Measurements from ENCODE around the gene LPAR1. TPM values are rescaled to one million over a fixed set of nuclear protein-coding genes. Genes with fewer than 3 reads are reported as not detected.

The LPAR1 gene
- total RNA-seq, 5 donors from 2014 or later (not counting 1 experiment from before 2014, with no cell fraction given), result 0.26 to 0.47 (median 0.41) TPM; not detected in 2

- CTCF ChIA-PET, result no interaction called here
- ATAC-seq (replicated peaks in 1 of 4), result no peak
- Histone ChIP-seq H3K36me3 (ENCODE audit: control insufficient read depth in 2 of 2, extremely low read depth in 1 of 2, insufficient read depth in 1 of 2, low read length in 1 of 2) (no peaks in the 10 kb centered on the region), H3K9me3 (no peaks in the 10 kb centered on the region), H3K4me1 (ENCODE audit: control insufficient read depth in 1 of 2, extremely low read depth in 1 of 2, insufficient read depth in 2 of 2, low read length in 2 of 2) (no peaks in the 10 kb centered on the region), H3K27me3 (replicated peaks in 1 of 2; ENCODE audit: control insufficient read depth in 2 of 2, extremely low read depth in 1 of 2, insufficient read depth in 2 of 2, low read length in 1 of 2) (no peaks in the 10 kb centered on the region), H3K27ac (ENCODE audit: low read length) (no peak overlapping the region), H3K4me3 (ENCODE audit: control insufficient read depth in 1 of 2, extremely low read depth in 1 of 2, low read length in 1 of 2) (no peak overlapping the region)
- Mint-ChIP-seq H3K27me3 (no peaks in the 10 kb centered on the region), H3K4me3 (no peak overlapping the region), H3K4me1 (no peaks in the 10 kb centered on the region), H3K27ac (no peak overlapping the region), H3K9me3 (peaks cover 0 to 4% (median 3%) of the 10 kb centered on the region in 3 donors), H3K36me3 (no peaks in the 10 kb centered on the region)
- no peak for DNase-seq
- POLR2A ChIA-PET, result interaction anchor here in 1 of 2 donors (0.6 kb wide), 1 partner anchor 463 kb away, joined by 3 read pairs; no protein-coding TSS in a partner anchor
- no CpG with 5 or more reads among the region's 3 CpGs for WGBS (ENCODE audit: insufficient coverage)
Observed at GRCh38 chr9:110887276-110887675, 151.0 kb downstream of the LPAR1 start.

- peaks cover 0 to under 1% of the 10 kb centered on the region in 2 donors for H3K27me3 Mint-ChIP-seq
- no peak overlapping the region for H3K27ac ChIP-seq (ENCODE audit: low read length)
- H3K36me3 ChIP-seq (ENCODE audit: control insufficient read depth in 2 of 2, extremely low read depth in 1 of 2, insufficient read depth in 1 of 2, low read length in 1 of 2), result no peaks in the 10 kb centered on the region
- no peaks in the 10 kb centered on the region for H3K4me1 Mint-ChIP-seq
- H3K9me3 Mint-ChIP-seq, result peaks cover 0 to under 1% (median 0%) of the 10 kb centered on the region in 3 donors
- CTCF ChIA-PET, result no interaction called here
- POLR2A ChIA-PET, result no interaction called here
- no peak overlapping the region for H3K4me3 Mint-ChIP-seq
- H3K27ac Mint-ChIP-seq, result no peak overlapping the region
- no CpG with 5 or more reads among the region's 1 CpG for WGBS (ENCODE audit: insufficient coverage)
- no peaks in the 10 kb centered on the region for H3K9me3 ChIP-seq
- ATAC-seq (replicated peaks in 1 of 4) (no peak), DNase-seq (no peak)
- no peaks in the 10 kb centered on the region for H3K4me1 ChIP-seq (ENCODE audit: control insufficient read depth in 1 of 2, extremely low read depth in 1 of 2, insufficient read depth in 2 of 2, low read length in 2 of 2)
- H3K36me3 Mint-ChIP-seq, result no peaks in the 10 kb centered on the region
- no peaks in the 10 kb centered on the region for H3K27me3 ChIP-seq (replicated peaks in 1 of 2; ENCODE audit: control insufficient read depth in 2 of 2, extremely low read depth in 1 of 2, insufficient read depth in 2 of 2, low read length in 1 of 2)
- no peak overlapping the region for H3K4me3 ChIP-seq (ENCODE audit: control insufficient read depth in 1 of 2, extremely low read depth in 1 of 2, low read length in 1 of 2)
Observed at GRCh38 chr9:110886832-110887231, 151.4 kb downstream of the LPAR1 start.

GRCh38 chr9:110880189-110880588 lies 158.1 kb downstream of the LPAR1 start:
- Histone ChIP-seq H3K27ac (ENCODE audit: low read length) (no peak overlapping the region), H3K4me1 (ENCODE audit: control insufficient read depth in 1 of 2, extremely low read depth in 1 of 2, insufficient read depth in 2 of 2, low read length in 2 of 2) (no peaks in the 10 kb centered on the region), H3K9me3 (no peaks in the 10 kb centered on the region), H3K27me3 (replicated peaks in 1 of 2; ENCODE audit: control insufficient read depth in 2 of 2, extremely low read depth in 1 of 2, insufficient read depth in 2 of 2, low read length in 1 of 2) (no peaks in the 10 kb centered on the region), H3K4me3 (ENCODE audit: control insufficient read depth in 1 of 2, extremely low read depth in 1 of 2, low read length in 1 of 2) (no peak overlapping the region), H3K36me3 (ENCODE audit: control insufficient read depth in 2 of 2, extremely low read depth in 1 of 2, insufficient read depth in 1 of 2, low read length in 1 of 2) (no peaks in the 10 kb centered on the region)
- DNase-seq (no peak), ATAC-seq (replicated peaks in 1 of 4) (no peak)
- Mint-ChIP-seq H3K4me1 (no peaks in the 10 kb centered on the region), H3K27ac (no peak overlapping the region), H3K27me3 (peaks cover 3 to 5% of the 10 kb centered on the region in 2 donors), H3K9me3 (peaks cover 0 to 5% (median 3%) of the 10 kb centered on the region in 3 donors), H3K36me3 (no peaks in the 10 kb centered on the region), H3K4me3 (no peak overlapping the region)
- CTCF ChIA-PET, result no interaction called here
- no CpG with 5 or more reads among the region's 3 CpGs for WGBS (ENCODE audit: insufficient coverage)
- POLR2A ChIA-PET, result no interaction called here

- no peak overlapping the region for H3K4me3 ChIP-seq (ENCODE audit: control insufficient read depth in 1 of 2, extremely low read depth in 1 of 2, low read length in 1 of 2)
- H3K4me3 Mint-ChIP-seq, result no peak overlapping the region
- ChIA-PET POLR2A (no interaction called here), CTCF (no interaction called here)
- no peaks in the 10 kb centered on the region for H3K4me1 Mint-ChIP-seq
- no peaks in the 10 kb centered on the region for H3K4me1 ChIP-seq (ENCODE audit: control insufficient read depth in 1 of 2, extremely low read depth in 1 of 2, insufficient read depth in 2 of 2, low read length in 2 of 2)
- peaks cover 7 to 10% of the 10 kb centered on the region in 2 donors for H3K27me3 Mint-ChIP-seq
- H3K9me3 ChIP-seq, result no peaks in the 10 kb centered on the region
- no peaks in the 10 kb centered on the region for H3K36me3 Mint-ChIP-seq
- no peaks in the 10 kb centered on the region for H3K27me3 ChIP-seq (replicated peaks in 1 of 2; ENCODE audit: control insufficient read depth in 2 of 2, extremely low read depth in 1 of 2, insufficient read depth in 2 of 2, low read length in 1 of 2)
- no peaks in the 10 kb centered on the region for H3K36me3 ChIP-seq (ENCODE audit: control insufficient read depth in 2 of 2, extremely low read depth in 1 of 2, insufficient read depth in 1 of 2, low read length in 1 of 2)
- no peak overlapping the region for H3K27ac ChIP-seq (ENCODE audit: low read length)
- no peak overlapping the region for H3K27ac Mint-ChIP-seq
- ATAC-seq (replicated peaks in 1 of 4), result no peak
- no peak for DNase-seq
- H3K9me3 Mint-ChIP-seq, result peaks cover 0 to 5% (median 3%) of the 10 kb centered on the region in 3 donors
Observed at GRCh38 chr9:110877374-110877773, 160.9 kb downstream of the LPAR1 start.

GRCh38 chr9:110876929-110877328 lies 161.3 kb downstream of the LPAR1 start:
- Mint-ChIP-seq H3K4me3 (no peak overlapping the region), H3K27me3 (peaks cover 7 to 10% of the 10 kb centered on the region in 2 donors), H3K36me3 (no peaks in the 10 kb centered on the region), H3K9me3 (peaks cover 0 to 5% (median 3%) of the 10 kb centered on the region in 3 donors), H3K4me1 (no peaks in the 10 kb centered on the region), H3K27ac (no peak overlapping the region)
- DNase-seq (no peak), ATAC-seq (replicated peaks in 1 of 4) (no peak)
- Histone ChIP-seq H3K4me3 (ENCODE audit: control insufficient read depth in 1 of 2, extremely low read depth in 1 of 2, low read length in 1 of 2) (no peak overlapping the region), H3K27me3 (replicated peaks in 1 of 2; ENCODE audit: control insufficient read depth in 2 of 2, extremely low read depth in 1 of 2, insufficient read depth in 2 of 2, low read length in 1 of 2) (no peaks in the 10 kb centered on the region), H3K27ac (ENCODE audit: low read length) (no peak overlapping the region), H3K9me3 (no peaks in the 10 kb centered on the region), H3K4me1 (ENCODE audit: control insufficient read depth in 1 of 2, extremely low read depth in 1 of 2, insufficient read depth in 2 of 2, low read length in 2 of 2) (no peaks in the 10 kb centered on the region), H3K36me3 (ENCODE audit: control insufficient read depth in 2 of 2, extremely low read depth in 1 of 2, insufficient read depth in 1 of 2, low read length in 1 of 2) (no peaks in the 10 kb centered on the region)
- CTCF ChIA-PET, result no interaction called here
- 40% methylated on average over 1 of the region's 3 CpGs for WGBS (ENCODE audit: insufficient coverage)
- POLR2A ChIA-PET, result no interaction called here

GRCh38 chr9:110874963-110875674 lies 163.2 kb downstream of the LPAR1 start:
- Mint-ChIP-seq H3K4me3 (no peak overlapping the region), H3K9me3 (peaks cover 0 to 5% (median 3%) of the 10 kb centered on the region in 3 donors), H3K27ac (no peak overlapping the region), H3K4me1 (no peaks in the 10 kb centered on the region), H3K27me3 (peaks cover 5 to 7% of the 10 kb centered on the region in 2 donors), H3K36me3 (no peaks in the 10 kb centered on the region)
- Histone ChIP-seq H3K27me3 (replicated peaks in 1 of 2; ENCODE audit: control insufficient read depth in 2 of 2, extremely low read depth in 1 of 2, insufficient read depth in 2 of 2, low read length in 1 of 2) (no peaks in the 10 kb centered on the region), H3K36me3 (ENCODE audit: control insufficient read depth in 2 of 2, extremely low read depth in 1 of 2, insufficient read depth in 1 of 2, low read length in 1 of 2) (no peaks in the 10 kb centered on the region), H3K4me1 (ENCODE audit: control insufficient read depth in 1 of 2, extremely low read depth in 1 of 2, insufficient read depth in 2 of 2, low read length in 2 of 2) (no peaks in the 10 kb centered on the region), H3K27ac (ENCODE audit: low read length) (no peak overlapping the region), H3K4me3 (ENCODE audit: control insufficient read depth in 1 of 2, extremely low read depth in 1 of 2, low read length in 1 of 2) (no peak overlapping the region), H3K9me3 (no peaks in the 10 kb centered on the region)
- WGBS (ENCODE audit: insufficient coverage), result 6% methylated on average over 10 of the region's 14 CpGs
- ChIA-PET CTCF (no interaction called here), POLR2A (no interaction called here)
- peak in 14 of 35 experiments; percentile 1 to 45 (median 8) for DNase-seq
- ATAC-seq (replicated peaks in 1 of 4), result no peak
